K562 (cell line): Measurements from ENCODE around the gene ARHGAP26. TPM values are rescaled to one million over a fixed set of nuclear protein-coding genes. Genes with fewer than 3 reads are reported as not detected.

Source experiments
- ATAC-seq: fragments of 200-7000 bp; cut with Tn5 transposase; 3 replicates; pipeline ENCODE4 v1.9.1; 2020; ENCODE audit warnings: moderate library complexity
- BruUV-seq: library from RNA; stranded (reverse); fragments of 400-500 nt; replicated peaks from 2 replicates; lab custom pipeline; 2021; lab: Mats Ljungman, UMichigan
- CTCF ChIA-PET: fragments of 300-600 bp; formaldehyde crosslinking; extraction: SDS; loops from one replicate; lab custom pipeline; 2021; ENCODE audit warnings: low intra/inter-chr PET ratio; lab: Yijun Ruan, JAX
- POLR2A ChIA-PET: fragments of 300-600, 350-650 bp; sonication (Branson Sonifier 250); formaldehyde crosslinking; extraction: SDS; loops from one replicate; lab custom pipeline; 2021; ENCODE audit warnings: antibody characterized with exemption, inconsistent platforms; lab: Yijun Ruan, JAX
- DNase-seq, 4 experiments: peaks; one replicate each; pipeline versions ENCODE4 v3.0.0 to v3.0.0-alpha.2; 2011 to 2018; ENCODE audit warnings: low spot score in 3 of 4, mixed read lengths in 3 of 4; ENCODE audit errors: extremely low read depth in 1 of 4
- FAIRE-seq: peaks from 2 replicates; lab custom pipeline; 2011; peaks lifted over from hg19 to GRCh38; lab: Jason Lieb, UNC
- H2AFZ ChIP-seq: 2 replicates; pipeline ENCODE4 v1.6.0; 2011; ENCODE audit warnings: low read depth, low read length, control low read depth, inconsistent platforms
- H3K27ac ChIP-seq: fragments of 200-600 bp; 3 replicates; pipeline ENCODE4 v1.8.0; 2011; ENCODE audit warnings: low read depth, mild to moderate bottlenecking, control low read depth, inconsistent platforms, low read length, moderate library complexity, mixed read lengths; ENCODE audit errors: extremely low read depth
- H3K27me3 ChIP-seq, 2 experiments: fragments of 300-600 bp in 1 of 2; 2 replicates in 1 of 2; 3 replicates in 1 of 2; pipeline versions ENCODE4 v1.6.0 to v1.8.0; 2011; ENCODE audit warnings: inconsistent platforms in 2 of 2, low read length in 2 of 2, mild to moderate bottlenecking in 1 of 2, mixed read lengths in 1 of 2, moderate library complexity in 1 of 2; ENCODE audit not compliant: control insufficient read depth in 2 of 2, insufficient read depth in 2 of 2
- H3K36me3 ChIP-seq: fragments of 300-600 bp; 3 replicates; pipeline ENCODE4 v1.8.0; 2011; ENCODE audit warnings: mild to moderate bottlenecking, low read length, inconsistent platforms; ENCODE audit not compliant: control insufficient read depth, insufficient read depth
- H3K4me1 ChIP-seq, 2 experiments: fragments of 200-600 bp in 1 of 2; replicated peaks in 1 of 2; 2 replicates in 1 of 2; 3 replicates in 1 of 2; pipeline versions ENCODE4 v1.5.1 to v1.8.0; 2011; ENCODE audit warnings: inconsistent platforms in 2 of 2, low read length in 2 of 2, mild to moderate bottlenecking in 1 of 2, mixed read lengths in 1 of 2, moderate library complexity in 1 of 2; ENCODE audit not compliant: control insufficient read depth in 2 of 2, insufficient read depth in 2 of 2
- H3K4me2 ChIP-seq: 2 replicates; pipeline ENCODE4 v1.6.1; 2011; ENCODE audit warnings: low read length, control low read depth, inconsistent platforms, mixed read lengths; ENCODE audit not compliant: insufficient read depth
- H3K4me3 ChIP-seq: fragments of 200-600 bp; sonication (generic), shearing (Covaris generic); 2 replicates; pipeline ENCODE4 v1.5.1; 2016; ENCODE audit warnings: control low read depth, inconsistent platforms
- H3K79me2 ChIP-seq: fragments of 200-600 bp; 3 replicates; pipeline ENCODE4 v1.8.0; 2011; ENCODE audit warnings: low read length, inconsistent platforms; ENCODE audit not compliant: control insufficient read depth, insufficient read depth
- H3K9ac ChIP-seq, 2 experiments: 2 replicates each; pipeline versions ENCODE4 v1.6.0 to v1.6.1; 2011; ENCODE audit warnings: low read depth in 2 of 2, low read length in 2 of 2, control low read depth in 1 of 2, inconsistent platforms in 1 of 2, mild to moderate bottlenecking in 1 of 2, mixed read lengths in 1 of 2; ENCODE audit not compliant: insufficient read depth in 1 of 2
- H3K9me1 ChIP-seq: one replicate; pipeline ENCODE4 v1.6.0; 2011; ENCODE audit warnings: inconsistent platforms, mild to moderate bottlenecking, low read length, moderate library complexity; ENCODE audit not compliant: control insufficient read depth, insufficient read depth
- H3K9me3 ChIP-seq: replicated peaks from 2 replicates; pipeline ENCODE4 v1.5.1; 2011; ENCODE audit warnings: low read depth, low read length, inconsistent platforms; ENCODE audit not compliant: control insufficient read depth, insufficient read depth
- H4K20me1 ChIP-seq: replicated peaks from 2 replicates; pipeline ENCODE4 v1.6.1; 2011; ENCODE audit warnings: low read length, inconsistent platforms, mixed read lengths; ENCODE audit not compliant: control insufficient read depth, insufficient read depth
- KDM5B ChIP-seq: fragments of 200-600 bp; sonication (generic); IDR thresholded peaks from 2 replicates; pipeline ENCODE4 v1.6.1; 2012; ENCODE audit warnings: low read depth, mild to moderate bottlenecking, moderate library complexity, low read length, control low read depth, inconsistent platforms; ENCODE audit not compliant: insufficient replicate concordance
- LCOR ChIP-seq: sonication (generic); formaldehyde crosslinking; IDR thresholded peaks from 2 replicates; pipeline ENCODE4 v1.8.0; 2022; ENCODE audit warnings: mild to moderate bottlenecking, missing genetic modification reagents
- MAFK ChIP-seq: IDR thresholded peaks from 2 replicates; pipeline ENCODE4 v1.6.1; 2011; ENCODE audit warnings: low read length, improper control_type of control experiment
- NEUROD1 ChIP-seq: fragments of 150-350 bp; IDR thresholded peaks from 2 replicates; pipeline ENCODE4 v1.6.1; 2014; ENCODE audit warnings: borderline replicate concordance, low read length, low read depth; ENCODE audit not compliant: partially characterized antibody
- NFATC3 ChIP-seq: fragments of 450-650 bp; IDR thresholded peaks from 2 replicates; pipeline ENCODE4 v1.6.1; 2017; ENCODE audit warnings: mild to moderate bottlenecking
- SIN3B ChIP-seq: fragments of 450-650 bp; IDR thresholded peaks from 2 replicates; pipeline ENCODE4 v1.6.1; 2017; ENCODE audit warnings: low read depth, mild to moderate bottlenecking, moderate library complexity
- SMAD2 ChIP-seq: fragments of 150-350 bp; IDR thresholded peaks from 2 replicates; pipeline ENCODE4 v1.6.1; 2014; ENCODE audit warnings: low read depth, mild to moderate bottlenecking, low read length
- TRIM24 ChIP-seq, 2 experiments: fragments of 450-650 bp; IDR thresholded peaks; 2 replicates each; pipeline ENCODE4 v1.6.1; 2016
- ZNF175 ChIP-seq: fragments of 200-800 bp; sonication (Bioruptor generic); IDR thresholded peaks from 2 replicates; pipeline ENCODE4 v1.6.1; 2016; ENCODE audit warnings: low read depth, mild to moderate bottlenecking, missing genetic modification characterization, missing compliant biosample characterization
- WGBS: fragments of 100-300 bp; shearing (Covaris generic); methylation state at CpG from one replicate; pipeline ENCODE4 v1.1.6; 2016; ENCODE audit warnings: low coverage, mixed read lengths; ENCODE audit not compliant: insufficient coverage; ENCODE audit errors: missing lambda C conversion rate; 5-methylcytosine and 5-hydroxymethylcytosine counted together
- in situ Hi-C: fragments of 300-500 bp; cut with MboI; formaldehyde crosslinking; loops from 4 replicates; pipeline ENCODE4 v1.15.0; 2018; ENCODE audit warnings: inconsistent platforms, mixed read lengths
- intact Hi-C: fragments of 100-400 bp; cut with micrococcal nuclease; formaldehyde crosslinking; loops from 2 replicates; pipeline ENCODE4 v1.14.2; 2022
- polyA plus RNA-seq, 8 experiments: library from polyadenylated mRNA; depleted of rRNA in 4 of 8; stranded (reverse) in 5 of 8; unstranded in 3 of 8; fragments of >200 nt; fragmentation: Nextera tagmentation in 2 of 8; fragmentation: Illumina TruSeq in 1 of 8; extraction: Ambion mirVana in 2 of 8; extraction: Trizol in 1 of 8; gene quantifications; 2 replicates each; pipeline versions ENCODE4 v1.2.1 to v1.2.3, GENCODE V29; 2011 to 2014; ENCODE audit warnings: inconsistent platforms in 1 of 8, missing spikeins in 1 of 8
- total RNA-seq, 7 experiments: library from RNA; depleted of rRNA in 6 of 7; stranded (reverse); fragments of >200 nt in 6 of 7; fragmentation: Illumina TruSeq in 2 of 7; extraction: Trizol in 2 of 7; gene quantifications; 2 replicates each; pipeline versions ENCODE4 v1.2.1 to v1.2.3, GENCODE V29; 2011 to 2021; ENCODE audit warnings: low replicate concordance in 1 of 7

ARHGAP26 gene
- total and polyA plus RNA-seq, 9 of the 15 experiments (the other 6 are each of a cell fraction or from before 2014, with no cell fraction given): 0.13 to 1.1 (median 0.55) TPM

GRCh38 chr5:143143973-143144372 lies 373.8 kb downstream of the ARHGAP26 start:
- in situ Hi-C loops (no loop called here), intact Hi-C loops (no loop called here)
- ChIA-PET CTCF (interaction anchor here (0.6 kb wide), 1 partner anchor 1714 kb away, joined by 6 read pairs; the partner anchor contains the start of gene PCDHGA12), POLR2A (no interaction called here)
- Histone ChIP-seq H3K36me3 (no peaks in the 10 kb centered on the region), H3K4me2 (no peak overlapping the region), H3K4me1 (peaks cover 0 to 6% of the 10 kb centered on the region in 2 experiments; a peak in 3 of 5 replicates), H3K27me3 (no peaks in the 10 kb centered on the region; a peak in 1 of 5 replicates), H4K20me1 (no peaks in the 10 kb centered on the region), H3K4me3 (no peak overlapping the region), H2AFZ (no peak overlapping the region), H3K79me2 (no peaks in the 10 kb centered on the region), H3K9me1 (no peaks in the 10 kb centered on the region), H3K9ac (no peak overlapping the region), H3K27ac (no peak overlapping the region), H3K9me3 (no peaks in the 10 kb centered on the region)
- DNase-seq (no peak), ATAC-seq (no peak), FAIRE-seq (no peak)
- 40% methylated on average over 3 of the region's 3 CpGs for WGBS
- BruUV-seq: no TSS peak
- TF ChIP-seq MAFK (no peak), SMAD2 (no peak), TRIM24 (IDR thresholded peaks at IDR 0.05) (no peak), ZNF175 (CRISPR knock-in tag) (no peak)

GRCh38 chr5:143145243-143146160 lies 375.3 kb downstream of the ARHGAP26 start:
- Histone ChIP-seq H3K4me2 (no peak overlapping the region), H3K4me1 (no peaks in the 10 kb centered on the region; a peak in 2 of 5 replicates), H3K9ac (no peak overlapping the region), H4K20me1 (no peaks in the 10 kb centered on the region), H3K9me3 (no peaks in the 10 kb centered on the region), H3K9me1 (no peaks in the 10 kb centered on the region), H2AFZ (no peak overlapping the region), H3K79me2 (no peaks in the 10 kb centered on the region), H3K36me3 (no peaks in the 10 kb centered on the region), H3K4me3 (no peak overlapping the region), H3K27me3 (no peaks in the 10 kb centered on the region; a peak in 2 of 5 replicates), H3K27ac (no peak overlapping the region)
- in situ Hi-C loops (no loop called here), intact Hi-C loops (no loop called here)
- no TSS peak for BruUV-seq
- FAIRE-seq: no peak
- WGBS: 28% methylated on average over 9 of the region's 9 CpGs
- ChIA-PET POLR2A (no interaction called here), CTCF (interaction anchor here (0.7 kb wide), 1 partner anchor 9 kb away, joined by 3 read pairs; no protein-coding TSS in a partner anchor)
- DNase-seq: no peak
- no peak for ATAC-seq
- TF ChIP-seq LCOR (CRISPR knock-in tag) (no peak), KDM5B (no peak), NFATC3 (no peak), NEUROD1 (no peak), SIN3B (no peak)
